IMR-90 (cell line): ENCODE results near the gene NOL12. TPM values are rescaled to one million over a fixed set of nuclear protein-coding genes. Genes with fewer than 3 reads are reported as not detected.

ENCODE experiments used
- ATAC-seq: fragments of 200-7000 bp; cut with Tn5 transposase; 2 replicates; pipeline ENCODE4 v1.9.1; 2020; ENCODE audit warnings: low read depth, mild to moderate bottlenecking, moderate library complexity
- BruUV-seq: library from RNA; stranded (reverse); fragments of 400-500 nt; replicated peaks from 2 replicates; lab custom pipeline; 2021; lab: Mats Ljungman, UMichigan
- CTCF ChIA-PET: fragments of 300-600 bp; formaldehyde crosslinking; extraction: SDS; loops from one replicate; lab custom pipeline; 2021; ENCODE audit warnings: antibody characterized with exemption; lab: Yijun Ruan, JAX
- POLR2A ChIA-PET: fragments of 300-600 bp; sonication (Branson Sonifier 250); formaldehyde crosslinking; loops from one replicate; lab custom pipeline; 2022; ENCODE audit warnings: antibody characterized with exemption; ENCODE audit not compliant: unreplicated experiment; lab: Charles Lee
- DNase-seq: peaks from one replicate; pipeline ENCODE4 v3.0.0; 2013
- H2AFZ ChIP-seq: replicated peaks from 2 replicates; pipeline ENCODE3; 2013; ENCODE audit warnings: low read length, mild to moderate bottlenecking; ENCODE audit not compliant: poor library complexity
- H2AK5ac ChIP-seq: 2 replicates; pipeline ENCODE4 v1.6.1; 2013; ENCODE audit warnings: low read depth, low read length, inconsistent platforms
- H2AK9ac ChIP-seq: replicated peaks from 2 replicates; pipeline ENCODE3; 2013; ENCODE audit warnings: mild to moderate bottlenecking, low read depth, low read length, moderate library complexity; ENCODE audit not compliant: poor library complexity
- H2BK120ac ChIP-seq: 2 replicates; pipeline ENCODE4 v1.6.1; 2013; ENCODE audit warnings: low read depth, low read length, inconsistent platforms
- H2BK15ac ChIP-seq: 3 replicates; pipeline ENCODE4 v1.6.1; 2013; ENCODE audit warnings: low read depth, low read length, inconsistent platforms
- H2BK20ac ChIP-seq: 2 replicates; pipeline ENCODE4 v1.6.1; 2013; ENCODE audit warnings: low read depth, mild to moderate bottlenecking, inconsistent platforms, low read length, moderate library complexity
- H2BK5ac ChIP-seq: 2 replicates; pipeline ENCODE4 v1.6.1; 2013; ENCODE audit warnings: mild to moderate bottlenecking, low read depth, low read length, inconsistent platforms; ENCODE audit not compliant: poor library complexity, severe bottlenecking
- H3K14ac ChIP-seq: replicated peaks from 2 replicates; pipeline ENCODE4 v1.6.1; 2013; ENCODE audit warnings: low read depth, low read length, inconsistent platforms
- H3K18ac ChIP-seq: 2 replicates; pipeline ENCODE4 v1.6.1; 2013; ENCODE audit warnings: low read depth, low read length, control low read depth
- H3K23ac ChIP-seq: 2 replicates; pipeline ENCODE4 v1.6.1; 2013; ENCODE audit warnings: low read depth, low read length, inconsistent platforms
- H3K27ac ChIP-seq: 2 replicates; pipeline ENCODE4 v1.5.1; 2013; ENCODE audit warnings: mild to moderate bottlenecking, control low read depth, low read length; ENCODE audit not compliant: insufficient read depth
- H3K27me3 ChIP-seq: 2 replicates; pipeline ENCODE4 v1.6.1; 2013; ENCODE audit warnings: low read length; ENCODE audit not compliant: control insufficient read depth, insufficient read depth
- H3K36me3 ChIP-seq: 2 replicates; pipeline ENCODE4 v1.6.1; 2013; ENCODE audit warnings: low read length, mixed read lengths; ENCODE audit not compliant: control insufficient read depth, insufficient read depth
- H3K4ac ChIP-seq: 2 replicates; pipeline ENCODE4 v1.6.1; 2013; ENCODE audit warnings: low read depth, low read length, inconsistent platforms
- H3K4me1 ChIP-seq: 2 replicates; pipeline ENCODE4 v1.6.1; 2013; ENCODE audit warnings: low read length, mixed read lengths; ENCODE audit not compliant: control insufficient read depth, insufficient read depth
- H3K4me2 ChIP-seq: 2 replicates; pipeline ENCODE4 v1.6.1; 2013; ENCODE audit warnings: low read depth, mild to moderate bottlenecking, control low read depth, low read length, moderate library complexity
- H3K4me3 ChIP-seq: 2 replicates; pipeline ENCODE4 v1.5.1; 2013; ENCODE audit warnings: low read depth, mild to moderate bottlenecking, control low read depth, low read length, moderate library complexity; ENCODE audit not compliant: insufficient read depth
- H3K56ac ChIP-seq: 2 replicates; pipeline ENCODE4 v1.6.1; 2013; ENCODE audit warnings: low read length, inconsistent platforms; ENCODE audit not compliant: insufficient read depth; ENCODE audit errors: extremely low read depth
- H3K79me1 ChIP-seq, 2 experiments: 2 replicates each; pipeline ENCODE4 v1.6.1; 2013; ENCODE audit warnings: low read length in 2 of 2, inconsistent platforms in 1 of 2, low read depth in 1 of 2
- H3K9ac ChIP-seq: 2 replicates; pipeline ENCODE4 v1.6.1; 2013; ENCODE audit warnings: low read depth, low read length, control low read depth
- H3K9me1 ChIP-seq: 2 replicates; pipeline ENCODE4 v1.6.1; 2013; ENCODE audit warnings: low read length, inconsistent platforms; ENCODE audit not compliant: insufficient read depth
- H3K9me3 ChIP-seq: 2 replicates; pipeline ENCODE4 v1.6.1; 2013; ENCODE audit warnings: low read length; ENCODE audit not compliant: control insufficient read depth, insufficient read depth
- H4K20me1 ChIP-seq: 2 replicates; pipeline ENCODE4 v1.6.1; 2013; ENCODE audit warnings: low read length, inconsistent platforms; ENCODE audit not compliant: insufficient read depth
- H4K5ac ChIP-seq: 2 replicates; pipeline ENCODE4 v1.6.1; 2013; ENCODE audit warnings: mild to moderate bottlenecking, low read depth, low read length, control low read depth
- H4K8ac ChIP-seq, 2 experiments: 2 replicates each; pipeline ENCODE4 v1.6.1; 2013; ENCODE audit warnings: low read depth in 2 of 2, low read length in 2 of 2, control low read depth in 1 of 2, inconsistent platforms in 1 of 2
- H4K91ac ChIP-seq: 2 replicates; pipeline ENCODE4 v1.6.1; 2013; ENCODE audit warnings: low read depth, low read length, inconsistent platforms; ENCODE audit not compliant: insufficient read depth
- FOS ChIP-seq: fragments of 150-350 bp; IDR thresholded peaks from 2 replicates; pipeline ENCODE4 v1.6.1; 2016; ENCODE audit warnings: low read depth, low read length
- MAFK ChIP-seq: IDR thresholded peaks from 2 replicates; pipeline ENCODE4 v1.6.1; 2012; ENCODE audit warnings: low read depth, low read length, improper control_type of control experiment
- NFE2L2 ChIP-seq: fragments of 150-350 bp; IDR thresholded peaks from 2 replicates; pipeline ENCODE4 v1.6.1; 2016; ENCODE audit warnings: low read depth, mild to moderate bottlenecking, low read length
- RAD21 ChIP-seq: IDR thresholded peaks from 2 replicates; pipeline ENCODE4 v1.6.1; 2012; ENCODE audit warnings: low read length, improper control_type of control experiment
- SMC3 ChIP-seq: fragments of 150-350 bp; IDR thresholded peaks from 2 replicates; pipeline ENCODE4 v1.6.1; 2016; ENCODE audit warnings: low read depth, mild to moderate bottlenecking, antibody characterized with exemption, low read length, moderate library complexity
- WGBS, 2 experiments: methylation state at CpG; one replicate each; pipeline versions ENCODE4 v1.1.5 to v1.1.7; 2013; ENCODE audit warnings: missing lambda C conversion rate in 2 of 2; ENCODE audit not compliant: insufficient read length in 1 of 2; ENCODE audit errors: extremely low coverage in 2 of 2; 5-methylcytosine and 5-hydroxymethylcytosine counted together
- dilution Hi-C: fragments of 300-500 bp; cut with HindIII; formaldehyde crosslinking; loops from one replicate; pipeline ENCODE4 v1.14.3; 2018; ENCODE audit warnings: low sequenced_read_pairs; ENCODE audit not compliant: unreplicated experiment
- in situ Hi-C: fragments of 300-500 bp; cut with MboI; formaldehyde crosslinking; loops from 3 replicates; pipeline ENCODE4 v1.14.3; 2019; ENCODE audit warnings: low sequenced_read_pairs, inconsistent platforms, mixed read lengths
- intact Hi-C: fragments of 100-400 bp; cut with micrococcal nuclease; formaldehyde crosslinking; loops from 2 replicates; pipeline ENCODE4 v1.10.0; 2022
- polyA plus RNA-seq, 3 experiments: library from polyadenylated mRNA; depleted of rRNA; stranded (reverse); fragments of >200 nt; gene quantifications; 2 replicates each; pipeline ENCODE4 v1.2.3, GENCODE V29; 2012; ENCODE audit warnings: low replicate concordance in 1 of 3
- total RNA-seq: library from RNA; depleted of rRNA; stranded (reverse); fragments of >200 nt; gene quantifications from 2 replicates; pipeline ENCODE4 v1.2.3, GENCODE V29; 2012
- TF ChIP-seq, protein P1 (sequence below): conservative IDR thresholded peaks from 2 replicates; pipeline ENCODE4 v1.5.1; 2012; ENCODE audit warnings: mild to moderate bottlenecking, low read depth, low read length, improper control_type of control experiment

NOL12 gene
- total and polyA plus RNA-seq, 2 of the 4 experiments (the other 2 are of a cell fraction): 16.0 to 25.6 TPM

GRCh38 chr22:37681556-37682049 is 4.5 kb upstream of the NOL12 start:
- H3K23ac ChIP-seq: no peak overlapping the region
- ChIA-PET POLR2A (interaction anchor here (1.2 to 2.1 kb wide), 4 partner anchors 23 to 123 kb away, joined by 4 to 15 read pairs (median 10); partner anchors contain the start of genes PDXP and SH3BP1), CTCF (interaction anchor here (1.0 to 2.0 kb wide), 5 partner anchors 14 to 47 kb away, joined by 3 to 24 read pairs (median 15); no protein-coding TSS in a partner anchor)
- H3K79me1 ChIP-seq: peaks cover 10 to 35% of the 10 kb centered on the region in 2 experiments; a peak in 3 of 4 replicates
- peak overlapping the region; percentile 45; the same call in 1 of the 2 replicates for H3K27ac ChIP-seq
- peaks cover 17% of the 10 kb centered on the region for H3K4me1 ChIP-seq
- no peaks in the 10 kb centered on the region for H3K27me3 ChIP-seq
- ATAC-seq (peak; percentile 28), DNase-seq (peak; percentile 77)
- H2BK20ac ChIP-seq: peak overlapping the region; percentile 79
- BruUV-seq: no TSS peak
- H3K14ac ChIP-seq: no peak overlapping the region
- H3K4me2 ChIP-seq: no peak overlapping the region
- no peak overlapping the region for H3K56ac ChIP-seq
- H3K9me3 ChIP-seq: no peaks in the 10 kb centered on the region
- intact Hi-C loops: loop anchor here (1.0 to 5.0 kb wide), 4 partner anchors 20 to 111 kb away; no protein-coding TSS in a partner anchor
- peak overlapping the region; percentile 62; the same call in 1 of the 2 replicates for H2BK120ac ChIP-seq
- H2BK5ac ChIP-seq: peak overlapping the region; percentile 78
- H4K20me1 ChIP-seq: peaks cover 51% of the 10 kb centered on the region
- peak; percentile 94 for TF ChIP-seq RAD21
- TF ChIP-seq, protein P1, sequence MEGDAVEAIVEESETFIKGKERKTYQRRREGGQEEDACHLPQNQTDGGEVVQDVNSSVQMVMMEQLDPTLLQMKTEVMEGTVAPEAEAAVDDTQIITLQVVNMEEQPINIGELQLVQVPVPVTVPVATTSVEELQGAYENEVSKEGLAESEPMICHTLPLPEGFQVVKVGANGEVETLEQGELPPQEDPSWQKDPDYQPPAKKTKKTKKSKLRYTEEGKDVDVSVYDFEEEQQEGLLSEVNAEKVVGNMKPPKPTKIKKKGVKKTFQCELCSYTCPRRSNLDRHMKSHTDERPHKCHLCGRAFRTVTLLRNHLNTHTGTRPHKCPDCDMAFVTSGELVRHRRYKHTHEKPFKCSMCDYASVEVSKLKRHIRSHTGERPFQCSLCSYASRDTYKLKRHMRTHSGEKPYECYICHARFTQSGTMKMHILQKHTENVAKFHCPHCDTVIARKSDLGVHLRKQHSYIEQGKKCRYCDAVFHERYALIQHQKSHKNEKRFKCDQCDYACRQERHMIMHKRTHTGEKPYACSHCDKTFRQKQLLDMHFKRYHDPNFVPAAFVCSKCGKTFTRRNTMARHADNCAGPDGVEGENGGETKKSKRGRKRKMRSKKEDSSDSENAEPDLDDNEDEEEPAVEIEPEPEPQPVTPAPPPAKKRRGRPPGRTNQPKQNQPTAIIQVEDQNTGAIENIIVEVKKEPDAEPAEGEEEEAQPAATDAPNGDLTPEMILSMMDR: peak; percentile 93
- TF ChIP-seq MAFK: no peak
- no peak for TF ChIP-seq NFE2L2
- TF ChIP-seq FOS: no peak
- peak; percentile 96 for TF ChIP-seq SMC3
- H3K9ac ChIP-seq: no peak overlapping the region
- no peaks in the 10 kb centered on the region for H3K9me1 ChIP-seq
- no CpG with 5 or more reads among the region's 6 CpGs for WGBS, 2 experiments
- peak overlapping the region in 1 of 2 experiments; percentile 60; a peak in 1 of 4 replicates for H4K8ac ChIP-seq
- H3K36me3 ChIP-seq: peaks cover 24% of the 10 kb centered on the region
- H2BK15ac ChIP-seq: peak overlapping the region; percentile 2; the same call in 1 of the 3 replicates
- peak overlapping the region; percentile 79 for H3K4ac ChIP-seq
- peak overlapping the region; percentile 81 for H2AFZ ChIP-seq
- H3K4me3 ChIP-seq: no peak overlapping the region
- peak overlapping the region; percentile 80 for H2AK9ac ChIP-seq
- dilution Hi-C loops: no loop called here
- H3K18ac ChIP-seq: no peak overlapping the region
- in situ Hi-C loops: loop anchor here (5.0 kb wide), 1 partner anchor 34 kb away; no protein-coding TSS in a partner anchor
- H2AK5ac ChIP-seq: peak overlapping the region; percentile 79
- H4K91ac ChIP-seq: peak overlapping the region; percentile 63
- H4K5ac ChIP-seq: 0 out of 2 replicates have a peak overlapping the region, but pooled peaks have one; percentile 45
